HG03565 (cell line): Measurements from ENCODE around the gene PMP22.
"Not testable (repeated sequence)": the region's sequence is repeated elsewhere in the genome, so short reads cannot be mapped to it uniquely, and the experiment has no call there.

Source experiments
- ATAC-seq: cut with Tn5 transposase; IDR thresholded peaks from one replicate; pipeline ENCODE4 v1.9.1; 2021; ENCODE audit warnings: mild to moderate bottlenecking, moderate library complexity; ENCODE audit not compliant: unreplicated experiment

PMP22 gene

GRCh38 chr17:15220785-15221184, 44.3 kb downstream of the PMP22 start:
- no peak for ATAC-seq

- ATAC-seq, result no peak
Measured at GRCh38 chr17:15216481-15216880, 48.6 kb downstream of the PMP22 start.

DNA sequence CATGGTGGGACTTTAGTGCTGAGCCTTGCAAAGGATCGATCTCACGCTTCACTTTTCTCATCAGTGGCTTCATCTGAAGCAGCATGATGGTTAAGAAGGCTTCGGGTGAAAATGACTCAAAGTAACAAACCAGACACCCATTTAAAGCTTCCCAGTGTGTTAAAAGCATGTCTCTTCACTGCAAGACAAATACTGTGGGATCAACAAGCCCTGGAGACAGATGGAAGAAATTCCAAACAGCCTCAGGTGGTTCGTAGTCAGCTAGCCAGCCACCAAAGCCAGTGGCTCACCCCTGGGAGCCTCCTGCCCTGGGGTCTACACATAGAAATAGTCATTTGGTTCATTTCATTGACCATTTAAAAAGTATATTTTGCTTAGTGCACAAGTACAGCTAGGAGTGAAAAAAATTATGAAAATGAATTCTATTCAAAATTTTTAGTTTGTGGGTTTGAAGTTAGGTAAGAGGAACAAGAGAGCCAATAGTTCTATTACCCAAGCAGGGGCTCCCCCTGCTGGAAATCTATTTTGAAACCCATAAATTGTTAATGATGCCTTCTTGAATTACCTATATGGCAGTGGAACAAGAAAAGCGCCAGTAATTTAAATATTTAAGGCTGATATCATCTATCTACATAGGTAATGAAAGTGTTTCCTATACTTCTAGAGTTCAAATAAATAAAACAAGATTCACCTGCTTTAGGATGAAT, 51.6 kb downstream of the PMP22 start:
- no peak for ATAC-seq

- ATAC-seq, result no peak
Measured at GRCh38 chr17:15210247-15210646, 54.9 kb downstream of the PMP22 start.

DNA sequence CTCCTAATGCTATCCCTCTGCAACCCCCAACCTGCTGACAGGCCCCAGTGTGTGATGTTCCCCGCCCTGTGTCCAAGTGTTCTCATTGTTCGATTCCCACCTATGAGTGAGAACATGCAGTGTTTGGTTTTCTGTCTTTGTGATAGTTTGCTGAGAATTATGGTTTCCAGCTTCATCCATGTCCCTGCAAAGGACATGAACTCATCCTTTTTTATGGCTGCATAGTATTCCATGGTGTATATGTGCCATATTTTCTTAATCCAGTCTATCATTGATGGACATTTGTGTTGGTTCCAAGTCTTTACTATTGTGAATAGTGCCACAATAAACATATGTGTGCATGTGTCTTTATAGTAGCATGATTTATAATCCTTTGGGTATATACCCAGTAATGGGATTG, 62.1 kb downstream of the PMP22 start:
- not testable (repeated sequence) for ATAC-seq

DNA sequence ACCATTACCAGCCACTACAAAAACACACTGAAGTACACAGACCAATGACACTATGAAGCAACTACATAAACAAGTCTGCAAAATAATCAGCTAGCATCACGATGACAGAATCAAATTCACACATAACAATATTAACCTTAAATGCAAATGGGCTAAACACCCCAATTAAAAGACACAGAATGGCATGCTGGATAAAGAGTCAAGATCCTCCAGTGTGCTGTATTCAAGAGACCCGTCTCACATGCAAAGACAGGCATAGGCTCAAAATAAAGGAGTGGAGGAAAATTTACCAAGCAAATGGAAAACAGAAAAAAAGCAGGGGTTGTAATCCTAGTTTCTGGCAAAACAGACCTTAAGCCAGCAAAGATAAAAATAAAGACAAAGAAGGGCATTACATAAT, 64.6 kb downstream of the PMP22 start:
- not testable (repeated sequence) for ATAC-seq

- no peak for ATAC-seq
Measured at GRCh38 chr17:15197229-15197628, 67.9 kb downstream of the PMP22 start.

DNA sequence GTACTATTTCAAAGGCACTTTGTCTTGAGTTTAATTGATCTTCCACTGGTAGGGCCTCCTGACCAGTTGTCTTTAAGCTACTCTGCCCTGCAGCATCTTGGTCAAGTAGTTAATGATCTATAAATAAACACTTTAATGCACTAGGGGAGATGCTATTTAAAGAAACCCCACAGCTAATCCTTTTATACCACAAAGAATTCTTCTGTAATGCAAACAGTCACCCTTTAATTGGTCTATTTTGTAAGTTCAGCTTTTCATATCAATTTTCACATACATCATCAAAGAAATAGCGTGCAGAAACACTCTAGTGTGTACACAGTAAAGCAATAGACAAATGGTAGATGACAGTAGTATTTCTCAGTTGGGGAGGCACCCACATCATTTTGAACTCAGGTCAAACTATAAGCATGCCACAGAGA, 70.3 kb downstream of the PMP22 start:
- ATAC-seq, result no peak

GRCh38 chr17:15185625-15185991, 79.5 kb downstream of the PMP22 start:
- ATAC-seq, result no peak

- no peak for ATAC-seq
Measured at GRCh38 chr17:15184872-15185624, 80.1 kb downstream of the PMP22 start.

DNA sequence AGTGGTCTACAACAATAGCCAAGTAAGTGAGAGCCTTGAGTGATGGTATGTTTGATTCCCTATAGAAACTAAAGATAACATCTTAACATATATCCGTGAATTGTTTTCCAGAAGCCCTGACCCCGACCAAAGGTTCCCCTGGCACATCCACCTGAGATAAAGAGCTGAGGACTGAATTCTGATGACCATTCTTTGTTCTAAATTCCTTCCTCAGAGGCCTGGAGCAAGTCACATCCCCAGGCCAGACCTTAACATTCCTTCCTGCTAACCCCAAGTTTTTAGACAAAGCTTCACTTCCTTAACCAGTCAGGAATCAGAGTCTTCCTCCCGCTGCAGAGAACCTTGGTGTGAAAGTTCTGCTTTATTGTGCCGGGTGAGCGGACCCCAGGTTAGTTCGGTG, 83.3 kb downstream of the PMP22 start:
- ATAC-seq, result no peak

DNA sequence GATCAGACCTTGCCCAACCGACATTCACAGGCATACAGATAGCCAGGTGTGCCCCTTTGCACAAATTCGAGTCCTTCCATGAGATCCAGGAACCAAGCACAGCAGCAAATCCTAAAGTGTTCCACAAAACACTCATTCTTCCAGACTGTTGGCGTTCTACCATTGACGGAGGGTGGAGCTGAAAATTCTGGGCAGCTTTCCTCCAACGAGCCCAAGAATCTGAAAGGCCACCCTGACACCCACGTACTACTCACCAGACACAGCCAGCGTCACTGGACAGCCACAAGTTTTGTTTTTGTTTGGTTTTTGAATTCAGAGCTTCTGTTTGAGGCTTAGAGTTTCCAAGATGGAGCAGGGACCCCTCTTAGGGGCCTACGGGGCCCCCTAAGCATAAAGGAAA, 83.8 kb downstream of the PMP22 start:
- ATAC-seq, result no peak

DNA sequence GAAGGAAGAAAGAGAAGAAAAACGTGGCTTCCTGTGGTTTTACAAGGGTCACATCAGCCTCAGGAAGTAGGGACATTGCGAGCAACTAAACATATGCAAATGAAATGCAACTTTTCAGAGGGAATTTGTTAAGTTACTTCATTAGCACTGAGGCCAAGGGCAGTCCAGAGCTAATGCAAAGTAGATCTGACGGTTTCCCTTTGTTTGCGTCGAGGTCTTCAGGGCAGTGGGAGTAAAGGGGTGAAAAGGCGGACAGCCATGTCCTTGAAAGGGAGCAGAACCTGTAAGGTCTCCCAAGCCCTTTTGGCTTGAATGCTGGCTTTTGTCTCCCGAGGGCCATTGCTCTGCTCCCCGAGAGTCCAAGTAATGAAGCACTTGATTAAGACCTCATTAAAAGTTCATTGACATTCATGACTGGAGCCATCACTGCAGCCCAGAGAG, 85.0 kb downstream of the PMP22 start:
- ATAC-seq, result no peak
